Measurements from ENCODE around the gene ACP2.

DNA sequence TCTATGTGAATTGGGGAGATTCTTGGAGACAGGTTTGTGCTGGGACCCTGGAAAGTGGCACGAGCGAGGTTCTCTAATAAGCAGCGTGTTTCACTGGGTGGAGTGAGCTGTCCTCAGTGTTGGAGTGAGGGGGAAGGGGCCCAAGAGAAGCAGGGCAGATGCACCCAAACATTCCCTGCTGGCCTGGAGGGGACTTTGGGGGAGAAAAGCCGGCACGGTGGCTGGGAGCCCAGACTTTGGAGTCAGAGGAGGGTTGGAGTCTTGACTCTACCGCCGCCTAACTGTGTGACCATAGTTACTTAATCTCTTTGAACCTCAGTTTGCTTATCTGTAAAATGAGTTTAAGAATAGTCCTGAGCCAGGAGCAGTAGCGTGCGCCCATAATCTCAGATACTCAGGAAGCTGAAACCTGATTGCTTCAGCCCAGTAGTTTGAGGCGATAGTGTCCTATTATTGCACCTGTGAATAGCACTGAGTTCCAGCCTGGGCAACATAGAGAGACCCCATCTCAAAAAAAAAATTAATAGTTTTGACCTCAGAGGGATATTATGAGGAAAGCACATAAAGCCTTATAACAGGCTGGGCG lies 9.8 kb upstream of the ACP2 start:
- TF ChIP-seq, protein P1, sequence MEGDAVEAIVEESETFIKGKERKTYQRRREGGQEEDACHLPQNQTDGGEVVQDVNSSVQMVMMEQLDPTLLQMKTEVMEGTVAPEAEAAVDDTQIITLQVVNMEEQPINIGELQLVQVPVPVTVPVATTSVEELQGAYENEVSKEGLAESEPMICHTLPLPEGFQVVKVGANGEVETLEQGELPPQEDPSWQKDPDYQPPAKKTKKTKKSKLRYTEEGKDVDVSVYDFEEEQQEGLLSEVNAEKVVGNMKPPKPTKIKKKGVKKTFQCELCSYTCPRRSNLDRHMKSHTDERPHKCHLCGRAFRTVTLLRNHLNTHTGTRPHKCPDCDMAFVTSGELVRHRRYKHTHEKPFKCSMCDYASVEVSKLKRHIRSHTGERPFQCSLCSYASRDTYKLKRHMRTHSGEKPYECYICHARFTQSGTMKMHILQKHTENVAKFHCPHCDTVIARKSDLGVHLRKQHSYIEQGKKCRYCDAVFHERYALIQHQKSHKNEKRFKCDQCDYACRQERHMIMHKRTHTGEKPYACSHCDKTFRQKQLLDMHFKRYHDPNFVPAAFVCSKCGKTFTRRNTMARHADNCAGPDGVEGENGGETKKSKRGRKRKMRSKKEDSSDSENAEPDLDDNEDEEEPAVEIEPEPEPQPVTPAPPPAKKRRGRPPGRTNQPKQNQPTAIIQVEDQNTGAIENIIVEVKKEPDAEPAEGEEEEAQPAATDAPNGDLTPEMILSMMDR (conservative IDR thresholded peaks at IDR 0.05; ENCODE audit: low read length) = no peak
- no peak for TF ChIP-seq EZH2phosphoT487 (IDR thresholded peaks at IDR 0.05; ENCODE audit: borderline replicate concordance)

Data from Loucy (cell line).